ENCODE data around the gene ZNF365.
"Not testable (repeated sequence)": the region's sequence is repeated elsewhere in the genome, so short reads cannot be mapped to it uniquely, and the experiment has no call there.

Gene ZNF365

GRCh38 chr10:62343000-62343399 is 31.2 kb upstream of the ZNF365 start:
- no peak overlapping the region for H3K27ac ChIP-seq (ENCODE audit: low read depth in 2 of 2, low read length in 2 of 2)
- no peak overlapping the region for H3K9ac ChIP-seq (ENCODE audit: low read depth in 1 of 2, low read length in 2 of 2)
- no peaks in the 10 kb centered on the region for H3K4me1 ChIP-seq (ENCODE audit: control insufficient read depth in 2 of 2, insufficient read depth in 2 of 2, low read length in 2 of 2)
- H3K4me3 ChIP-seq (ENCODE audit: low read length in 2 of 2) = no peak overlapping the region
- no peaks in the 10 kb centered on the region for H3K36me3 ChIP-seq (ENCODE audit: control insufficient read depth in 2 of 2, insufficient read depth in 2 of 2, low read length in 2 of 2)
- peaks cover 0 to 6% of the 10 kb centered on the region in 2 donors for H3K9me3 ChIP-seq (ENCODE audit: control insufficient read depth in 2 of 2, low read length in 2 of 2)
- H3K27me3 ChIP-seq (ENCODE audit: control insufficient read depth in 2 of 2, insufficient read depth in 2 of 2, low read length in 2 of 2) = no peaks in the 10 kb centered on the region

GRCh38 chr10:62348029-62348428 is 26.1 kb upstream of the ZNF365 start:
- H3K9me3 ChIP-seq (ENCODE audit: control insufficient read depth in 2 of 2, low read length in 2 of 2) = peaks cover 0 to 6% of the 10 kb centered on the region in 2 donors
- H3K27ac ChIP-seq (ENCODE audit: low read depth in 2 of 2, low read length in 2 of 2) = no peak overlapping the region
- H3K4me3 ChIP-seq (ENCODE audit: low read length in 2 of 2) = no peak overlapping the region
- H3K36me3 ChIP-seq (ENCODE audit: control insufficient read depth in 2 of 2, insufficient read depth in 2 of 2, low read length in 2 of 2) = no peaks in the 10 kb centered on the region
- H3K27me3 ChIP-seq (ENCODE audit: control insufficient read depth in 2 of 2, insufficient read depth in 2 of 2, low read length in 2 of 2) = no peaks in the 10 kb centered on the region
- H3K4me1 ChIP-seq (ENCODE audit: control insufficient read depth in 2 of 2, insufficient read depth in 2 of 2, low read length in 2 of 2) = no peaks in the 10 kb centered on the region
- H3K9ac ChIP-seq (ENCODE audit: low read depth in 1 of 2, low read length in 2 of 2) = no peak overlapping the region

DNA sequence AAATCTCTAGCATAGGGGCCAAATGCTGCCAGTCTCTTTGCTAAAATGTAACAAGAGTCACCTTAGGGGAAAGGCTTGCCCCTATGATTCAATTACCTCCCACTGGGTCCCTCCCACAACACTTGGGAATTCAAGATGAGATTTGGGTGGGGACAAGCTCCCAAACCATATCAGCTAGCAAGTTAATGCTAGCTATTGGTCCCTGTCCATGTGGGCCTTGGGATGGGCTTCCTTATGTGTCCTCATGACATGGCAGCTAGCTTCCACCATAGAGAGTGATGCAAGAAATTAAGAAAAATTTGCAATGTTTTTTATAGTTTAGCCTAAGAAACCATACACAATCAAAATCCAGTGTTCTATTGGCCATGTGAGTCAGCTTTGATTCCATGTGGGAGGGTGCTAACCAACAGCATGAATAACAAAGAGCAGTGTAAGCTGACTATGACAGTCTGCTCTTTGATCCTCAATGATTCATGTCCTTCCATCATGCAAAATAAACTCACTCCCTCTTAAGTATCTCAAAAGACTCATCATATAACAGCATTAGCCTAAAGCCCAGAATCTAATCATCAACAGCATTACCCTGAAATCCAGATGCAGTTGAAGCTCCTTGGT is 21.7 kb upstream of the ZNF365 start:
- Histone ChIP-seq H3K36me3 (ENCODE audit: control insufficient read depth in 2 of 2, insufficient read depth in 2 of 2, low read length in 2 of 2) (no peaks in the 10 kb centered on the region), H3K4me3 (ENCODE audit: low read length in 2 of 2) (no peak overlapping the region), H3K9me3 (ENCODE audit: control insufficient read depth in 2 of 2, low read length in 2 of 2) (peaks cover 0 to 2% of the 10 kb centered on the region in 2 donors), H3K9ac (ENCODE audit: low read depth in 1 of 2, low read length in 2 of 2) (no peak overlapping the region), H3K27ac (ENCODE audit: low read depth in 2 of 2, low read length in 2 of 2) (no peak overlapping the region), H3K27me3 (ENCODE audit: control insufficient read depth in 2 of 2, insufficient read depth in 2 of 2, low read length in 2 of 2) (no peaks in the 10 kb centered on the region), H3K4me1 (ENCODE audit: control insufficient read depth in 2 of 2, insufficient read depth in 2 of 2, low read length in 2 of 2) (no peaks in the 10 kb centered on the region)

- Histone ChIP-seq H3K27ac (ENCODE audit: low read depth in 2 of 2, low read length in 2 of 2) (no peak overlapping the region), H3K4me3 (ENCODE audit: low read length in 2 of 2) (no peak overlapping the region), H3K27me3 (ENCODE audit: control insufficient read depth in 2 of 2, insufficient read depth in 2 of 2, low read length in 2 of 2) (no peaks in the 10 kb centered on the region), H3K4me1 (ENCODE audit: control insufficient read depth in 2 of 2, insufficient read depth in 2 of 2, low read length in 2 of 2) (no peaks in the 10 kb centered on the region), H3K9me3 (ENCODE audit: control insufficient read depth in 2 of 2, low read length in 2 of 2) (no peaks in the 10 kb centered on the region), H3K9ac (ENCODE audit: low read depth in 1 of 2, low read length in 2 of 2) (no peak overlapping the region), H3K36me3 (ENCODE audit: control insufficient read depth in 2 of 2, insufficient read depth in 2 of 2, low read length in 2 of 2) (no peaks in the 10 kb centered on the region)
Observed at GRCh38 chr10:62354916-62355315, 19.3 kb upstream of the ZNF365 start.

DNA sequence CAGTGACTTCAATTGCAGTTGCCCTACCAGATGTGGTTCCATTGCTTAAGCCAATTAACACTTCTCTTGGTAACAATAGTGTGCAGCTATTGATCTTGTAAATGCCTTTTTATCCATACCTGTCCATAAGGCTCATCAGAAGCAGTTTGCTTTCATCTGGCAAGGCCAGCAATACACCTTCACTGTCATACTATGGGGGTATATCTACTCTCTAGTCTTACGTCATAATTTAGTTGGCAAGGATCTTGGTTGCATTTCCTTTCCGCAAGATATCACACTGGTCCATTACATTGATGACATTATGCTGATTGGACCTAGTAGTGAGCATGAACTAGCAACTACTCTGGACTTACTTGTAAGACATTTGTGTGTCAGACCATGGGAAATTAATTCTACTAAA is 17.7 kb upstream of the ZNF365 start:
- no peak overlapping the region for H3K27ac ChIP-seq (ENCODE audit: low read depth in 2 of 2, low read length in 2 of 2)
- no peaks in the 10 kb centered on the region for H3K9me3 ChIP-seq (ENCODE audit: control insufficient read depth in 2 of 2, low read length in 2 of 2)
- H3K9ac ChIP-seq (ENCODE audit: low read depth in 1 of 2, low read length in 2 of 2) = no peak overlapping the region
- no peaks in the 10 kb centered on the region for H3K36me3 ChIP-seq (ENCODE audit: control insufficient read depth in 2 of 2, insufficient read depth in 2 of 2, low read length in 2 of 2)
- no peaks in the 10 kb centered on the region for H3K4me1 ChIP-seq (ENCODE audit: control insufficient read depth in 2 of 2, insufficient read depth in 2 of 2, low read length in 2 of 2)
- no peak overlapping the region for H3K4me3 ChIP-seq (ENCODE audit: low read length in 2 of 2)
- no peaks in the 10 kb centered on the region for H3K27me3 ChIP-seq (ENCODE audit: control insufficient read depth in 2 of 2, insufficient read depth in 2 of 2, low read length in 2 of 2)

DNA sequence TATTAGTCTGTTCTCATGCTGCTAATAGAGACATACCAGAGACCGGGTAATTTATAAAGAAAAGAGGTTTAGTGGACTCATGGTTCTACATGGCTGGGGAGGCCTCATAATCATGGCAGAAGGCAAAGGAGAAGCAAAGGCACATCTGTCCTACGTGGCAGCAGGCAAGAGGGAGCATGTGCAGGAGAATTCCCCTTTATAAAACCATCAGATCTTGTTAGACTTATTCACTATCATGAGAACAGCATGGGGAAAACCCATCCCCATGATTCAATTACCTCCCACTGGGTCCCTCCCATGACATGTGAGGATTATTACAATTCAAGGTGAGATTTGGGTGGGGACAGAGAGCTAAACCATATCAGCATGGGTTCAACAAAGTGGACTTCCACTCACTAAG is 16.0 kb upstream of the ZNF365 start:
- not testable (repeated sequence) for H3K9me3 ChIP-seq (ENCODE audit: control insufficient read depth in 2 of 2, low read length in 2 of 2); H3K27me3 ChIP-seq (ENCODE audit: control insufficient read depth in 2 of 2, insufficient read depth in 2 of 2, low read length in 2 of 2); H3K9ac ChIP-seq (ENCODE audit: low read depth in 1 of 2, low read length in 2 of 2); H3K36me3 ChIP-seq (ENCODE audit: control insufficient read depth in 2 of 2, insufficient read depth in 2 of 2, low read length in 2 of 2); H3K4me1 ChIP-seq (ENCODE audit: control insufficient read depth in 2 of 2, insufficient read depth in 2 of 2, low read length in 2 of 2); H3K27ac ChIP-seq (ENCODE audit: low read depth in 2 of 2, low read length in 2 of 2); H3K4me3 ChIP-seq (ENCODE audit: low read length in 2 of 2)

- no peaks in the 10 kb centered on the region for H3K4me1 ChIP-seq (ENCODE audit: control insufficient read depth in 2 of 2, insufficient read depth in 2 of 2, low read length in 2 of 2)
- no peaks in the 10 kb centered on the region for H3K36me3 ChIP-seq (ENCODE audit: control insufficient read depth in 2 of 2, insufficient read depth in 2 of 2, low read length in 2 of 2)
- H3K9ac ChIP-seq (ENCODE audit: low read depth in 1 of 2, low read length in 2 of 2) = no peak overlapping the region
- peak overlapping the region; percentile 30 to 54 for H3K4me3 ChIP-seq (ENCODE audit: low read length in 2 of 2)
- H3K27ac ChIP-seq (ENCODE audit: low read depth in 2 of 2, low read length in 2 of 2) = no peak overlapping the region
- no peaks in the 10 kb centered on the region for H3K9me3 ChIP-seq (ENCODE audit: control insufficient read depth in 2 of 2, low read length in 2 of 2)
- peaks cover 15 to 18% of the 10 kb centered on the region in 2 donors for H3K27me3 ChIP-seq (ENCODE audit: control insufficient read depth in 2 of 2, insufficient read depth in 2 of 2, low read length in 2 of 2)
Observed at GRCh38 chr10:62373639-62373994, 552 bp upstream of the ZNF365 start.

- Histone ChIP-seq H3K27ac (ENCODE audit: low read depth in 2 of 2, low read length in 2 of 2) (no peak overlapping the region), H3K4me3 (ENCODE audit: low read length in 2 of 2) (no peak overlapping the region), H3K36me3 (ENCODE audit: control insufficient read depth in 2 of 2, insufficient read depth in 2 of 2, low read length in 2 of 2) (no peaks in the 10 kb centered on the region), H3K4me1 (ENCODE audit: control insufficient read depth in 2 of 2, insufficient read depth in 2 of 2, low read length in 2 of 2) (no peaks in the 10 kb centered on the region), H3K9ac (ENCODE audit: low read depth in 1 of 2, low read length in 2 of 2) (no peak overlapping the region), H3K27me3 (ENCODE audit: control insufficient read depth in 2 of 2, insufficient read depth in 2 of 2, low read length in 2 of 2) (peaks cover 15 to 18% of the 10 kb centered on the region in 2 donors), H3K9me3 (ENCODE audit: control insufficient read depth in 2 of 2, low read length in 2 of 2) (no peaks in the 10 kb centered on the region)
Observed at GRCh38 chr10:62374862-62375710, 917 bp downstream of the ZNF365 start.

- Histone ChIP-seq H3K4me1 (ENCODE audit: control insufficient read depth in 2 of 2, insufficient read depth in 2 of 2, low read length in 2 of 2) (no peaks in the 10 kb centered on the region), H3K9me3 (ENCODE audit: control insufficient read depth in 2 of 2, low read length in 2 of 2) (no peaks in the 10 kb centered on the region), H3K27ac (ENCODE audit: low read depth in 2 of 2, low read length in 2 of 2) (no peak overlapping the region), H3K27me3 (ENCODE audit: control insufficient read depth in 2 of 2, insufficient read depth in 2 of 2, low read length in 2 of 2) (peaks cover 15 to 18% of the 10 kb centered on the region in 2 donors), H3K9ac (ENCODE audit: low read depth in 1 of 2, low read length in 2 of 2) (no peak overlapping the region), H3K4me3 (ENCODE audit: low read length in 2 of 2) (no peak overlapping the region), H3K36me3 (ENCODE audit: control insufficient read depth in 2 of 2, insufficient read depth in 2 of 2, low read length in 2 of 2) (no peaks in the 10 kb centered on the region)
Observed at GRCh38 chr10:62376071-62377025, 2.2 kb downstream of the ZNF365 start.

GRCh38 chr10:62377026-62377415 is 2.9 kb downstream of the ZNF365 start:
- H3K9me3 ChIP-seq (ENCODE audit: control insufficient read depth in 2 of 2, low read length in 2 of 2) = no peaks in the 10 kb centered on the region
- no peak overlapping the region for H3K9ac ChIP-seq (ENCODE audit: low read depth in 1 of 2, low read length in 2 of 2)
- H3K4me1 ChIP-seq (ENCODE audit: control insufficient read depth in 2 of 2, insufficient read depth in 2 of 2, low read length in 2 of 2) = no peaks in the 10 kb centered on the region
- H3K4me3 ChIP-seq (ENCODE audit: low read length in 2 of 2) = no peak overlapping the region
- peaks cover 15 to 18% of the 10 kb centered on the region in 2 donors for H3K27me3 ChIP-seq (ENCODE audit: control insufficient read depth in 2 of 2, insufficient read depth in 2 of 2, low read length in 2 of 2)
- H3K36me3 ChIP-seq (ENCODE audit: control insufficient read depth in 2 of 2, insufficient read depth in 2 of 2, low read length in 2 of 2) = no peaks in the 10 kb centered on the region
- H3K27ac ChIP-seq (ENCODE audit: low read depth in 2 of 2, low read length in 2 of 2) = no peak overlapping the region
